Right lobe of liver (tissue), 4 donors: ENCODE data around the gene PJA2.

Experiments
- CTCF ChIP-seq, 4 donors: fragments of 200-600 bp in 3 of 4; fragments of 450-650 bp in 1 of 4; IDR thresholded peaks; one replicate each; pipeline versions ENCODE4 v1.5.1 to v1.8.0; 2016 to 2022; ENCODE audit warnings: antibody characterized with exemption in 4 of 4, mild to moderate bottlenecking in 2 of 4
- POLR2A ChIP-seq: fragments of 450-650 bp; IDR thresholded peaks from one replicate; pipeline ENCODE4 v1.6.1; 2017; ENCODE audit warnings: antibody characterized with exemption, mild to moderate bottlenecking
- donor health status: DM: no; HTN: no; CAD: no.
- donor health status: DM: no; HTN: no; CAD: no.
- donor health status: DM: no; HTN: yes; CAD: no.

GRCh38 chr5:109411627-109412026 lies 1.9 kb upstream of the PJA2 start:
- TF ChIP-seq CTCF (IDR thresholded peaks at IDR 0.05) (no peak), POLR2A (no peak)
